Myometrial cell (primary cell): ENCODE measurements around the gene PAQR8. TPM values are rescaled to one million over a fixed set of nuclear protein-coding genes. Genes with fewer than 3 reads are reported as not detected.

ENCODE experiments used
- total RNA-seq: library from RNA; depleted of rRNA; stranded (reverse); fragments of >200 nt; gene quantifications from 2 replicates; pipeline ENCODE4 v1.2.3, GENCODE V29; 2015

PAQR8 gene
- 3.7 and 5.5 TPM in 2 replicates for total RNA-seq

GRCh38 chr6:52361945-52362442, at the start of gene PAQR8:
Gene PAQR8 (plus strand): TSS chr6:52362151. CDS start chr6:52403214, 41,063 bp downstream.

GRCh38 chr6:52419809-52420667, 58.1 kb downstream of the PAQR8 start, which contains the start of gene EFHC1:
Gene EFHC1 (plus strand): TSS chr6:52420342. CDS start chr6:52420411, 69 bp downstream.

Other genes with a start within 250 kb of the PAQR8 start
- gene IL17A, start 175.8 kb upstream of the PAQR8 start, total RNA-seq: not detected in 2 replicates
- not detected in 2 replicates for gene IL17F, start 117.7 kb upstream of the PAQR8 start, total RNA-seq
- gene MCM3, start 77.4 kb upstream of the PAQR8 start, total RNA-seq: 48.9 and 57.9 TPM in 2 replicates
- gene EFHC1, start 58.2 kb downstream of the PAQR8 start, total RNA-seq: 35.5 and 55.3 TPM in 2 replicates
- gene TRAM2, start 214.9 kb downstream of the PAQR8 start, total RNA-seq: 64.6 and 67.3 TPM in 2 replicates